Measurements from ENCODE around the gene ASXL3.
A peak's percentile ranks its signal among the peaks of the same experiment; 100 is the strongest.

The ASXL3 gene

DNA sequence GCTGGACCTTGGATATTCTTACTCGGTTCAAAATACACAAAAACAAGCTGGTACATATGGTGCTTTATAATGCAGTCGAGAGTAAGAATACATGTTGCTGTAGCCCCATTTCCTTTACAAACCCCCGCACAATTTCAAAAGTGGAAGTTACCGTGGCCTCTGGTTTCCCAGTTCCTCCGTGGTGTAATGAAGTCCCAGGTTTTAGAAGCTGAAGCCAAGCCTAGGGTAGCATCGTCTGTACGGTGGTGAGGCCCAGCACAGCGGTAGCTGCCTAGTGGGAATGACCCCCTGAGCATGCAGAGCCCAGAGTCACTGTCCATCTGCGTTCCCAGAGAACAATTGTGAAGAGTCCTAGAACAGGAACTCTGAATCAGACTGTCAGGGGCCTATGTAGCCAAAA lies 171.8 kb downstream of the ASXL3 start:
- TF ChIP-seq, protein P1, sequence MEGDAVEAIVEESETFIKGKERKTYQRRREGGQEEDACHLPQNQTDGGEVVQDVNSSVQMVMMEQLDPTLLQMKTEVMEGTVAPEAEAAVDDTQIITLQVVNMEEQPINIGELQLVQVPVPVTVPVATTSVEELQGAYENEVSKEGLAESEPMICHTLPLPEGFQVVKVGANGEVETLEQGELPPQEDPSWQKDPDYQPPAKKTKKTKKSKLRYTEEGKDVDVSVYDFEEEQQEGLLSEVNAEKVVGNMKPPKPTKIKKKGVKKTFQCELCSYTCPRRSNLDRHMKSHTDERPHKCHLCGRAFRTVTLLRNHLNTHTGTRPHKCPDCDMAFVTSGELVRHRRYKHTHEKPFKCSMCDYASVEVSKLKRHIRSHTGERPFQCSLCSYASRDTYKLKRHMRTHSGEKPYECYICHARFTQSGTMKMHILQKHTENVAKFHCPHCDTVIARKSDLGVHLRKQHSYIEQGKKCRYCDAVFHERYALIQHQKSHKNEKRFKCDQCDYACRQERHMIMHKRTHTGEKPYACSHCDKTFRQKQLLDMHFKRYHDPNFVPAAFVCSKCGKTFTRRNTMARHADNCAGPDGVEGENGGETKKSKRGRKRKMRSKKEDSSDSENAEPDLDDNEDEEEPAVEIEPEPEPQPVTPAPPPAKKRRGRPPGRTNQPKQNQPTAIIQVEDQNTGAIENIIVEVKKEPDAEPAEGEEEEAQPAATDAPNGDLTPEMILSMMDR (IDR thresholded peaks at IDR 0.05; ENCODE audit: low read depth, low read length, poor library complexity, severe bottlenecking) = no peak
- no peak for TF ChIP-seq EZH2phosphoT487 (IDR thresholded peaks at IDR 0.05; ENCODE audit: borderline replicate concordance, low read length)
- Histone ChIP-seq H3K27me3 (ENCODE audit: control insufficient read depth, low read length) (no peaks in the 10 kb centered on the region), H3K27ac (ENCODE audit: low read depth, low read length) (no peak overlapping the region), H4K20me1 (ENCODE audit: control insufficient read depth, insufficient read depth, low read depth, low read length) (no peaks in the 10 kb centered on the region), H3K79me2 (ENCODE audit: control insufficient read depth, low read length) (no peaks in the 10 kb centered on the region), H3K9me3 (ENCODE audit: control insufficient read depth, insufficient read depth, low read length) (no peaks in the 10 kb centered on the region), H3K36me3 (ENCODE audit: control insufficient read depth, low read length) (no peaks in the 10 kb centered on the region), H3K9me2 (replicated peaks; ENCODE audit: control insufficient read depth, low read length) (no peaks in the 10 kb centered on the region), H3K4me3 (ENCODE audit: low read length) (no peak overlapping the region), H3F3A (ENCODE audit: control insufficient read depth, insufficient read depth) (no peaks in the 10 kb centered on the region), H3K4me2 (ENCODE audit: low read length) (no peak overlapping the region), H3K4me1 (ENCODE audit: control insufficient read depth, low read length) (peaks cover 8% of the 10 kb centered on the region)

DNA sequence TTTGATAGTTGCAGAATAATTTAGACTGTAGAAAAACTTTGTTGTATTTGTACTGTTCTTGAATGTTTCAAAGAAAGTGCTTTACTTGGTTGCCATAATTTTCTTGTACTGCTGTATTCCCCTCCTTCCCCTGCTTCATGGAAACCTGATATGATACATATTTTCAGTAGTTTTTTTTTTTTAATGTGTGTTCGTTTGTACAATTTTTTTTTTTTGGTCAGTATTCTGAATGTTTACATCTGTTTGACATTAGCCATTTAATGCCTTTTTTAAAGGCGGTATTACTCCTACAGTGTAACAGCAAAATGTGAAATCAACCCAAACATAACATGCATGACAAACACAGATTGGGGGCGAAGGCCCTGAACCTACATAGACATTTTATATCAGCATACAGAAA lies 172.3 kb downstream of the ASXL3 start:
- H4K20me1 ChIP-seq (ENCODE audit: control insufficient read depth, insufficient read depth, low read depth, low read length) = no peaks in the 10 kb centered on the region
- no peaks in the 10 kb centered on the region for H3K27me3 ChIP-seq (ENCODE audit: control insufficient read depth, low read length)
- no peaks in the 10 kb centered on the region for H3K79me2 ChIP-seq (ENCODE audit: control insufficient read depth, low read length)
- H3F3A ChIP-seq (ENCODE audit: control insufficient read depth, insufficient read depth) = no peaks in the 10 kb centered on the region
- H3K4me1 ChIP-seq (ENCODE audit: control insufficient read depth, low read length) = peaks cover 8% of the 10 kb centered on the region
- H3K36me3 ChIP-seq (ENCODE audit: control insufficient read depth, low read length) = no peaks in the 10 kb centered on the region
- no peak overlapping the region for H3K27ac ChIP-seq (ENCODE audit: low read depth, low read length)
- H3K9me3 ChIP-seq (ENCODE audit: control insufficient read depth, insufficient read depth, low read length) = no peaks in the 10 kb centered on the region
- no peaks in the 10 kb centered on the region for H3K9me2 ChIP-seq (replicated peaks; ENCODE audit: control insufficient read depth, low read length)
- no peak overlapping the region for H3K4me2 ChIP-seq (ENCODE audit: low read length)
- TF ChIP-seq EZH2phosphoT487 (IDR thresholded peaks at IDR 0.05; ENCODE audit: borderline replicate concordance, low read length) = no peak
- TF ChIP-seq, protein P1 (IDR thresholded peaks at IDR 0.05; ENCODE audit: low read depth, low read length, poor library complexity, severe bottlenecking) = no peak
- no peak overlapping the region for H3K4me3 ChIP-seq (ENCODE audit: low read length)

DNA sequence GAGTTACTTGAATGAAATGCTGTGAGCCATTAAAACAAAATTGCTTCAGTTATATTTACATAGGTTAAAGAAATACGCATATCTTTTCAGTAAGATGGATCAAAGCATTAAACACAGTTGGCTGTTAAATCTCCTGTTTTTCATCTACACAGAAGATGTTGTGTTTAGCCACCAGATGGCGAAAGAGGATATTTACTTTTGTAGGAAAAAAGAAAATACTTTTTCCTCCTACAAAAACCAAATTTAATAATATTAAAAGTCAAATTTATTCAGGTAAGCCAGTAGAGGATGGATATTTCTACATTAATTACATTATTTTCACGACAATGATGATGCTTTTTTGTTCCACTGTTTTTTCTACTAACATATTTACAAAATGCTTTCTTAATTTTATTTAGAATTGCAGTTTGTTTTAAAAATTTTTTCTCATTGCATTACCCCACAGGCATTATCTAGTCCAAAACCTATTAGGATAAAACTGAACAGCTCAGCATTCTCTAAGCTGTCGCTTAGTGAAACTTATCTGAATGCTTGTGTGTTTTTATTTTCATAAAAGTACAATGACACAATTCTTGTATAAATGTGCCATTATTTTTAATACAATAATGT lies 173.7 kb downstream of the ASXL3 start:
- Histone ChIP-seq H3K27me3 (ENCODE audit: control insufficient read depth, low read length) (no peaks in the 10 kb centered on the region), H3K9me3 (ENCODE audit: control insufficient read depth, insufficient read depth, low read length) (no peaks in the 10 kb centered on the region), H3K9me2 (replicated peaks; ENCODE audit: control insufficient read depth, low read length) (no peaks in the 10 kb centered on the region), H3K36me3 (ENCODE audit: control insufficient read depth, low read length) (no peaks in the 10 kb centered on the region), H3K79me2 (ENCODE audit: control insufficient read depth, low read length) (no peaks in the 10 kb centered on the region), H3K4me3 (ENCODE audit: low read length) (no peak overlapping the region), H3K4me2 (ENCODE audit: low read length) (no peak overlapping the region), H3F3A (ENCODE audit: control insufficient read depth, insufficient read depth) (no peaks in the 10 kb centered on the region), H3K27ac (ENCODE audit: low read depth, low read length) (no peak overlapping the region), H3K4me1 (ENCODE audit: control insufficient read depth, low read length) (peaks cover 8% of the 10 kb centered on the region), H4K20me1 (ENCODE audit: control insufficient read depth, insufficient read depth, low read depth, low read length) (no peaks in the 10 kb centered on the region)
- TF ChIP-seq EZH2phosphoT487 (IDR thresholded peaks at IDR 0.05; ENCODE audit: borderline replicate concordance, low read length) = no peak
- TF ChIP-seq, protein P1 (IDR thresholded peaks at IDR 0.05; ENCODE audit: low read depth, low read length, poor library complexity, severe bottlenecking) = peak; percentile 53

All from DOHH2 (cell line).